ENCODE data around the gene ADAMTS5.

The ADAMTS5 gene

GRCh38 chr21:26883768-26884167 lies 83.1 kb downstream of the ADAMTS5 start:
- DNase-seq = no peak

GRCh38 chr21:26881504-26882228 lies 85.2 kb downstream of the ADAMTS5 start:
- DNase-seq = no peak

GRCh38 chr21:26877018-26877417 lies 89.9 kb downstream of the ADAMTS5 start:
- no peak for DNase-seq

- DNase-seq = no peak
Observed at GRCh38 chr21:26874347-26874746, 92.5 kb downstream of the ADAMTS5 start.
